GM21360 (cell line): Measurements from ENCODE around the gene ZNF12.

Experiments
- ATAC-seq: cut with Tn5 transposase; IDR thresholded peaks from one replicate; pipeline ENCODE4 v1.9.1; 2021; ENCODE audit warnings: mild to moderate bottlenecking, moderate library complexity; ENCODE audit not compliant: unreplicated experiment

ZNF12 gene

GRCh38 chr7:6648066-6648814 is 58.5 kb downstream of the ZNF12 start:
- no peak for ATAC-seq

DNA sequence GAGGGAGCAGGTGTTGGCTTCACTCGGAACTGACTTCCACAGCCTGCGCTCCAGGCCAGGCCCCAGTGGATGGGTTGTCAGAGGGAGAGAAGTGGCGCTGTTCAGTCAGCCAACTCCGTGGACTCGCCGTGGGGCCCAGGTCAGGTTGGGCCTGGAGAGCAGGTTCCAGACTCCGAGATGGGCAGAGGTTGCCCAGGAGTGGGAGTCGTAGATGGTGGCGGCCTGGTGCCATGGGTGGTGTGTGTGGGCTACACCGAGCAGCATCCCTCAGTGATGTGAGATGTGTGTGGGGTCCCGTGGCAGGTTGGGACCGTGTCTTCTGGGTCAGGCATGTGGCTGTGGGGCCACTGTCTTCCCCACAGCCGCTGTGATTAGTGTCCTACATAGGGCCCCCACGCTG is 59.2 kb downstream of the ZNF12 start:
- no peak for ATAC-seq

GRCh38 chr7:6647080-6647479 is 59.7 kb downstream of the ZNF12 start:
- ATAC-seq = no peak

DNA sequence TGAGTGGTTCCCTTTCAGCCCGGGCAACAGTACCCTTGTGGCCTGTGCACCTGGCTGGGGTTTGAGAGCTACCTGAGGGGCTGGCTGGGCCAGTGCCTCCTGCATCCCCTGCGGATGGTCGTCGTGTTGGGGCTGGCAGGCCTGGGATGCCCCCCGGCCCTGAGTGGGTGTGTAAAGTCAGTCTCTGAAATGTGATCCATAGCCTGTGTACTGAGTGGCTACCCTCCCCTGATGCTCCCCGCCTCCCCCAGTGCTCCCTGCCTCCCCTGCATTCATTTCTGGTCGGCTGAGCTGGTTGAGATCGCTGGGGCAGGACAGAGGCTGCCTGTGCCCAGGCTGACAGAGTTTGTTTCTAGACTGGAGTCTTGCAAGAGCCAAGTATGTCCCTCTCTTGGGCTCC is 60.3 kb downstream of the ZNF12 start:
- ATAC-seq = no peak

GRCh38 chr7:6644728-6645127 is 62.0 kb downstream of the ZNF12 start:
- ATAC-seq = no peak

GRCh38 chr7:6643915-6644625 is 62.7 kb downstream of the ZNF12 start:
- ATAC-seq = no peak

GRCh38 chr7:6642861-6643640 is 63.7 kb downstream of the ZNF12 start:
- no peak for ATAC-seq

DNA sequence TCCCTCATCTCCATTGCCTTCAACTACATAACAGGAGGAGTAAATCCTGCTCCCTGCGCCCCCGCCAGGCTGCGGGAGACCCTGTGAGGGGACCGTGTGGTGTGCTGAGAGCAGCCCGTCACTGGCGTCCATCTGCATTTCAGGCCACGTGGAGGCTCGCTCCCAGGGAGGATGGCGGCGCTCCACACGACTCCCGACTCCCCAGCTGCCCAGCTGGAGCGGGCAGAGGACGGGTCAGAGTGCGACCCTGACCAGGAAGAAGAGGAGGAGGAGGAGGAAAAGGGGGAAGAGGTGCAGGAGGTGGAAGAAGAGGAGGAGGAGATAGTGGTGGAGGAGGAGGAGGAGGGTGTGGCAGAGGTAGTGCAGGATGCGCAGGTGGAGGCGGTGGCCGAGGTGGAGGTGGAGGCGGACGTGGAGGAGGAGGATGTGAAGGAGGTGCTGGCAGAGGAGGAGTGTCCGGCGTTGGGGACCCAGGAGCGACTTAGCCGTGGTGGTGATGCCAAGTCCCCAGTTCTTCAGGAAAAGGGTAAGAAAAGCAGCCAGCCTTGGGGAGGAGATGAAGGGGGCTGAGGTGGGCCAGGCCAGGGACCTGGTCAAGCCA is 64.4 kb downstream of the ZNF12 start:
- no peak for ATAC-seq

DNA sequence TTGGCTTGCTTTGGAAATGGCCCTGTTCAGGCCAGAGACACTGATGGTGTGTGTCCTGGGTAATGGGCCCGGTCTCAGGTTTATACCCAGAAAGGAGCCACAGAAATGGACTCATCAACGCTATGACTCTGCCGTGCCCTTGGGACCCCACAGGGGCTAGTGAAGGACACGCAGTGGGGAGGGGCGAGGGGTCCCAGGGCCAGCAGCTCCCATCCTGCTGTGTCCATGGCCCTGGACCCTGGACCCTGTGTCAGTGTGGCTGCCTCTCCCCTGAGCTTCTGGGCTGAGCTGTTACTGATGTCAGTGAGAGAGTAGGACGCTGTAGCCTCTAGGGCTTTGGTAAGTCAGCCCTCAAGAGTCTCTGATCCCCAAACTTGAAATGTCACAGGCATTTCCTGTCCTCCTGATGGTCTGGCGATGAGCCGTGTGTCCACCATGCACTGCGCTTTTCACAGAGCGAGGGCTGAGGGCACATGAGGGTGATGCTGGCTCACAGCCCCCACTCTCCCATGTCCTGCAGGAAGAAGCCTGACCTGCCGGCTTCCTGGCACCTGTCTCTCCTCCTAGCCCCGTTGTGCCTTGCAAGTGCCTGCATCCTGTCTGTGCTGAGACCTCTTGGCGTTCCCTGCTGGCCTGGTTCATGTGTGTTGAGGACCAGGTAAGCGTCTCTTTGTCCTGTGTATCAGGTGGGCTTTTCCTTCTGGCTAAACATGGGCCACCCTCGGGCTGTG is 65.3 kb downstream of the ZNF12 start:
- ATAC-seq = no peak

DNA sequence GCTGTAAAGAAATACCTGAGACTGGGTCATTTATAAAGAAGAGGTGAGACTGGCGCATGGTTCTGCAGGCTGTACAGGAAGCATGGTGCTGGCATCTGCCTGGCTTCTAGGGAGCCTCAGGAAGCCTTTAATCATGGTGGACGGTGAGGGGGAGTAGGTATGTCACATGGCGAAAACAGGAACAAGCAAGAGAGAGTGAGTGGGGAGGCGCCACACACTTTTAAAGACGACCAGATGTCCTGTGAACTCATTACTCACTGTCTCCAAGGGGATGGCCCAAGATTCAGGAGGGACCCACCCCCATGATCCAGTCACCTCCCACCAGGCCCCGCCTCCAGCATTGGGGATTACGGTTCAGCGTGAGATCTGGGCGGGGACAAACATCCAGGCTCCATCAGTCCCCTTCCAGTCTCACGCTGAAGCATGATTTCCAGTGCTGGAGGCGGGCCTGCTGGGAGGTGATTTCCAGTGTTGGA is 66.5 kb downstream of the ZNF12 start:
- ATAC-seq = no peak

DNA sequence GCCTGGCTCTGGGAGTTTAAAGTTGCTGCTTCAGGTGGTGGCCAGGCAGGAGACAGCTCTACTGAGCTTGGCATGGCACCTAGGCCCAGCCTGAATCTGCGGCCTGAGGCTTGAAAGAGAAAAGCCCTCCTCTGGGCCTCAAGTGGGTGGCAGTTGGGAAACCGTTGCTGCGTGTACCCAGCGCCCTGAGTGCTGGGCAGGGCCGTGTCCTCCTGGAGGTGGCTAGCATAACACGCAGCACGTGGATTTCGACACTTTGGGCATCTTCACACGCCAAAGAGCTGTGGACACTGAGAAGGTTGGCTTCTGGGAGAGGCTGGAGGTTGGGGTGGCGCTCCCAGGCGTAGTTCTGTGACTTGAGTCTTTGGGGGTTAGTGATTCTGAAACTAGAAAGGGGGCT is 67.1 kb downstream of the ZNF12 start:
- no peak for ATAC-seq

DNA sequence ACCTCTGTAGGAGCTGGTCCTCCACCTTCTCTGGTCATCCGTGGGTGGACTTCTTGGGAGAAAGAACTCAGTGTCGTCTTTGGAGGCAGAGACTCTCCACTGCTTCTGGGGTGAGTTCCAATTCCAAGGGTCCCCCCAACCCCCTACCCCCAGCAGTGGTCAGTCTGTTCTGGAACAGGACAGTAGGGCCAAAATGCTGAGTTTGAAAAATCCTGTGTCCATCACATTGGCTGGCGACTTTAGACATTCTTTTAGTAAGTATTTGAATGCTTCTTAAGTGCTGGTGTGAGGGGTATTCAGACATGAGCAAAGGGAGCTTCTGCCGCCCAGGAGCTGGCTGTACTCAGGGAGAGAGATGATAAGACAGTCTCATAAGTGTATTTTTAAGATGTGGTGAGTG is 67.7 kb downstream of the ZNF12 start:
- no peak for ATAC-seq
